Activated CD8-positive, alpha-beta memory T cell treated with anti-CD3 and anti-CD28 coated beads for 36 hours (primary cell): Measurements from ENCODE around the gene AURKB. TPM values are rescaled to one million over a fixed set of nuclear protein-coding genes. Genes with fewer than 3 reads are reported as not detected.
"Not testable (repeated sequence)": the region's sequence is repeated elsewhere in the genome, so short reads cannot be mapped to it uniquely, and the experiment has no call there.

Experiments
- CTCF ChIA-PET: fragments of 350-600 bp; sonication (Branson Sonifier 250); formaldehyde crosslinking; loops from one replicate; lab custom pipeline; 2021; ENCODE audit warnings: antibody characterized with exemption; lab: Charles Lee
- POLR2A ChIA-PET: fragments of 350-600 bp; sonication (Branson Sonifier 250); formaldehyde crosslinking; loops from one replicate; lab custom pipeline; 2021; ENCODE audit warnings: antibody characterized with exemption; lab: Charles Lee
- total RNA-seq, 2 experiments: library from RNA; stranded (reverse); gene quantifications; one replicate each; pipeline ENCODE4 v1.2.3, GENCODE V29; 2021

Gene AURKB
- total RNA-seq, 2 experiments from 2014 or later: 112 to 117 TPM

GRCh38 chr17:8227238-8227581, 16.8 kb upstream of the AURKB start:
- CTCF ChIA-PET: interaction anchor here (0.6 to 2.9 kb wide), 5 partner anchors 11 to 398 kb away, joined by 3 to 10 read pairs (median 3); partner anchors contain the start of gene CTC1
- POLR2A ChIA-PET: interaction anchor here (7.5 kb wide), 1 partner anchor 20 kb away, joined by 101 read pairs; the partner anchor contains the start of genes CTC1 and PFAS

DNA sequence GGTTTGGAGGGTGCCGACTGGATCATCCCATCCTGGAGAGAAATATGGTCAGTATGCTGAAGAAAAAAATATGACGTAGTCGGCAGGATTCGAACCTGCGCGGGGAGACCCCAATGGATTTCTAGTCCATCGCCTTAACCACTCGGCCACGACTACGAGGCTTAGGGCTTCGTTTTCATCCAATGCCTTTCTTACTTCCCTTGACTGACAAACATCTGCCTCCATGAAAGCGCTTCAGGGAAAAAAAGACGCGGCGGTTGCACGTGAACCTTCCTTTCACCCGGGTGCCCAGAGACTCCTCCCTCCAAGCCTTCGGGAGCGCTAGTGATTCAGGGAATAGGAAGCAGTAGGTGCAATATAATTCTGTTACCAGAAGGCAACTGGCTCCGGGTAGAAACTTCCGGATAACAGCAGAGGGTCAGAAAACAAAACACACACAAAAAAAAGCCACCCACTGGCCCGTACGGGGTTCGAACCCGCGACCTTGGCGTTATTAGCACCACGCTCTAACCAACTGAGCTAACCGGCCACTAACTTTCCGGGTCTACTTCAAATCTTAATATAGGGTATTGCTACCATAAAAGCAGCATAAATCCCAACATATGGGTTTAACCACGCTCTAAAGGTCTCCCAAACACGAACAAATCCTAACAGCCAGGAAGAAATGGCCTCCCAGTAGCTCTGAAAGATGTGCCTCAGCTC, 16.3 kb upstream of the AURKB start:
- POLR2A ChIA-PET: interaction anchor here (7.5 kb wide), 1 partner anchor 21 kb away, joined by 101 read pairs; the partner anchor contains the start of genes CTC1 and PFAS
- CTCF ChIA-PET: interaction anchor here (0.6 to 5.8 kb wide), 7 partner anchors 12 to 397 kb away, joined by 3 to 36 read pairs (median 3); partner anchors contain the start of genes ALOXE3 and CTC1

DNA sequence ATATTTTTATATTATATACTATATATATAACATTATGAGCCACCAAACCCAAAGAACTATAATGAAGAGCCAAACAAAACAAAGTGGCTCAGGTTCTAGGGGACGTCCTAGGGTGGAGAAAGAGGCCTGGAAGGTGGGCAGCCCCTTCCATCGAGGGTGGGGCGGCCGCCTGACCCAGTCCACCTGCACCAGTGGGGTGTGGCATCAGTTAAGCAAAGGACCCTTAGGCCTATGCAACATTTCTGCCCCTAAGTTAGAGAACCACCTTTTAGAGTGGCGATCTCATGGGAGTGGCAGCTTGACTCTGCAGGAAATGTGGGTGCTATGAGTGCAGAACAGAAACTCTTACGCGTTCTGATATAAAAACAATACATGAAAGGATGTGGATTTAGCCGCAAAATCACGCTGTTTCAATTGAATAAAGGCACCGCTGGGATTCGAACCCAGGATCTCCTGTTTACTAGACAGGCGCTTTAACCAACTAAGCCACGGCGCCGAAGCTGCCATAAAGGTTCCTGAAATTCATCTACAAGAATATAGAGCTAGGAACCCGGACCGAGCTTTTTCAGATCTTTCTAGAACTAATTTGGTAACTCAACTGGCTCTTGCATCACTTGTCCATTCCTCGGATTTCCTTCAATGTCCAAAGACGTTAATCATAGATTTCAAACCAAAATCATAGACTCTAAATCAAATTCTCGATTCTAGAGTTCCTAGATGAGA, 15.6 kb upstream of the AURKB start:
- CTCF ChIA-PET: interaction anchor here (1.2 to 5.8 kb wide), 3 partner anchors 21 to 106 kb away, joined by 3 to 36 read pairs (median 10); partner anchors contain the start of genes ALOXE3 and CTC1
- POLR2A ChIA-PET: interaction anchor here (1.1 to 7.5 kb wide), 2 partner anchors 22 to 69 kb away, joined by 3 to 101 read pairs; partner anchors contain the start of genes CTC1, PFAS and SLC25A35

GRCh38 chr17:8224891-8225812, 14.8 kb upstream of the AURKB start:
- ChIA-PET CTCF (interaction anchor here (1.0 to 5.8 kb wide), 5 partner anchors 22 to 146 kb away, joined by 3 to 36 read pairs (median 10); partner anchors contain the start of genes ALOXE3 and CTC1), POLR2A (interaction anchor here (0.6 to 7.5 kb wide), 5 partner anchors 10 to 615 kb away, joined by 3 to 101 read pairs (median 5); partner anchors contain the start of genes CTC1, PFAS, SLC25A35 and TP53)

DNA sequence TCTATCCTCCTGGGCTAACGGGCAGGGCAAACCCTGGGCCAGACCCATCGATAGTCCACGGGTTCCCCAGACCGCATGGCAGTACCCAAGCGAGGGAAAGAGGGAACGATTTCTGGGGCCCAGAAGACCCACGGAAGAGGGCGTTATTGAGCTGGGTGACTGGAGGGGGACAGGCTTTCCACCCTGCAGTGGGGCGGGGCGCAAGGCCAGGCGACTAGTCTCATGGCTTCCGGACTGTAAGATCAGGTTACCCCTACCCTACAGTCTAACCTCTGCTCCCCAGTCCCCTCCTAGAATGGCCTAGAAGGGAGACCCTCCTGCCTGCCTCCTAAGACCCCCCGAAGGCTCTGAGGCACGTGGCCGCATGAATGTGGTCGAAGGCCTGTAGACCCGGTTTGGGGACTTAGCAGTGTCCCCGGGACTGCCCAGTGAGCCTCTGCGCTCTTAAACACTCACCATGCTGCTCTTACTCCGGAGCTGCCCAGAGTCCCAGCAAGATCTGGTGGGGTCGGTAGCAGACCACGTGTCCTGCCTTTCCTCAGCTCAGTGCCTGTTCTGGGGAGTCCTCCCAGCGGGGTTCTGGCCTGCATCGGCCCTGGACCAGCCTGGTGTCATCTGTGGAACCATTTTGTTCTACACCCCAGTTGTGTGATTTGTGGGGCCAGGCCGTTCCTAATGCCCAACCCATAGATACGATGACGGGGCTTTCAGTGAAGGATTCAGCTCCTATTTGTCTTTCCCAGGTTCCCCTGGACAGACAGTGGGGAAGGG, 13.2 kb upstream of the AURKB start:
- ChIA-PET CTCF (interaction anchor here (0.7 to 5.8 kb wide), 14 partner anchors 20 to 441 kb away, joined by 3 to 60 read pairs (median 4); partner anchors contain the start of genes ALOXE3, BORCS6, CTC1 and PFAS), POLR2A (interaction anchor here (0.9 to 7.5 kb wide), 7 partner anchors 11 to 85 kb away, joined by 3 to 101 read pairs (median 5); partner anchors contain the start of genes CTC1, PFAS and SLC25A35)

- POLR2A ChIA-PET: interaction anchor here (0.6 to 7.5 kb wide), 8 partner anchors 12 to 85 kb away, joined by 3 to 101 read pairs (median 6); partner anchors contain the start of genes AURKB, CTC1, PFAS and SLC25A35
- CTCF ChIA-PET: interaction anchor here (1.0 to 5.8 kb wide), 11 partner anchors 13 to 103 kb away, joined by 3 to 60 read pairs (median 6); partner anchors contain the start of genes ALOXE3, AURKB, BORCS6 and CTC1
Measured at GRCh38 chr17:8222630-8223355, 12.4 kb upstream of the AURKB start.

DNA sequence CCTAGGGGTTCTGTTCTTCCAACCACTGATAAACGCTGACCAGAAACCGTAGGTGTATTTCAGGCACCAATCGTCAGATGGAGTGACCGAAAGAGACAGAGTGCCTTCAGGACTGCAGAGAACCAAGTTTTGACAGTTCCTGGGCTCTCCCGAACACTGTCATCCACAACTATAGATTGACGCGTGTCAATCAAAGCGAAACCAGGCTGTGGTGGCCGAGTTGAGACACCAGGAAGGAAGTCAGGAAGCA, 11.9 kb upstream of the AURKB start:
- ChIA-PET CTCF (interaction anchor here (1.0 to 5.8 kb wide), 11 partner anchors 12 to 103 kb away, joined by 3 to 60 read pairs (median 6); partner anchors contain the start of genes ALOXE3, AURKB, BORCS6 and CTC1), POLR2A (interaction anchor here (0.6 to 7.5 kb wide), 10 partner anchors 11 to 743 kb away, joined by 3 to 101 read pairs (median 9); partner anchors contain the start of genes AURKB, BORCS6, CTC1 and PFAS)

DNA sequence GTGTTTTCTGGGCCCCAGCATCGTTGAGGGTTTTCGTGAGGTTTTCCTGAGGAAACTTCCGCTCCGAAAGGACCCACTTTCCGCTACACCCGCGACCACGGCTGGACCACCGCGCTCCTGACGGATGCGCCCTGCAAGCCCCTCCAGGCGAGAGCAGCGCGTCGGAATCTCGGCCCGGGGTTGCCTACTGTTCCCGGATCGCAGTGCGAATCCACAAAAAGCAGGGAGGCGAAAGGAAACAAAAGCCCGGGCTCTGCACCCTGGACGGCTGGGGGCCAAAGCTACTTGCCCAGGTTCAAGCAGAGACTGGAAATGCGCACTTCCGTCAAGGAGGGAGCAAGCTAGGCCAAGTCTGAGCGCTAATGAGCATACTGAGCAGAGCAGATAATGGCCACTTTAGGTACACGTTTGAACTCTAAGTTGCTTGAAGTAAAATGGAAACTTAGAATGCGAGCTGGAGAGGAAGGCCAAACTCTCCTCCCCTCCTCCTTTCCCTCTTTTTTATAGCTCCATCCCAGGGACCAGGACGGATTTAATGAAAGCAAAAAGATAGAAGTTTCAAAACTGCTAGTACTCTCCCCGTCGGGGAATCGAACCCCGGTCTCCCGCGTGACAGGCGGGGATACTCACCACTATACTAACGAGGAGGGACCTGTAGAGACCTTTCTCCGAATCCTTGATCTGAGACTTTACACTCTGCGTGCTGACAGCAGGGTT, 11.4 kb upstream of the AURKB start:
- ChIA-PET POLR2A (interaction anchor here (0.5 to 7.5 kb wide), 10 partner anchors 11 to 744 kb away, joined by 3 to 101 read pairs (median 8); partner anchors contain the start of genes AURKB, BORCS6, CTC1 and PFAS), CTCF (interaction anchor here (1.0 to 5.8 kb wide), 13 partner anchors 12 to 102 kb away, joined by 3 to 60 read pairs (median 6); partner anchors contain the start of genes ALOXE3, AURKB, BORCS6 and CTC1)

- POLR2A ChIA-PET: interaction anchor here (0.5 to 7.5 kb wide), 11 partner anchors 10 to 122 kb away, joined by 3 to 101 read pairs (median 3); partner anchors contain the start of genes AURKB, BORCS6, CTC1 and PFAS
- CTCF ChIA-PET: interaction anchor here (1.0 to 5.8 kb wide), 12 partner anchors 11 to 101 kb away, joined by 3 to 60 read pairs (median 6); partner anchors contain the start of genes ALOXE3, AURKB, BORCS6 and CTC1
Measured at GRCh38 chr17:8220783-8221662, 10.6 kb upstream of the AURKB start.

DNA sequence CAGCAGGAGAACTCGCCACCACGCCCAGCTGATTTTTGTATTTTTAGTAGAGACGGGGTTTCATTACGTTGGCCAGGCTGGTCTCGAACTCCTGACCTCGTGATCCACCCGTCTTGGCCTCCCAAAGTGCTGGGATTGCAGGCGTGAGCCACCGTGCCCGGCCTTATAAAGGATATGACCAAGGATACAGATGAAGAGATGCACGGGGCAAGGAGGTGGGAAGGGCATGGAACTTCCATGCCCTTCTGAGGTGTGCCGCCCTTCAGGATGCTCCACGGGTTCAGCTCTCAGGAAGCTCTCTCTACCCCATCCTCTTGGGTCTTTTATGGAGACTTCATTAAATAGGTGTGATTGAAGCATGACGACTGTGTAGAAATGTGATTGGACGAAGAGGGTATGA, 3.6 kb upstream of the AURKB start:
- POLR2A ChIA-PET: not testable (repeated sequence)
- CTCF ChIA-PET: interaction anchor here (0.7 kb wide), 1 partner anchor 58 kb away, joined by 4 read pairs; no protein-coding TSS in a partner anchor

DNA sequence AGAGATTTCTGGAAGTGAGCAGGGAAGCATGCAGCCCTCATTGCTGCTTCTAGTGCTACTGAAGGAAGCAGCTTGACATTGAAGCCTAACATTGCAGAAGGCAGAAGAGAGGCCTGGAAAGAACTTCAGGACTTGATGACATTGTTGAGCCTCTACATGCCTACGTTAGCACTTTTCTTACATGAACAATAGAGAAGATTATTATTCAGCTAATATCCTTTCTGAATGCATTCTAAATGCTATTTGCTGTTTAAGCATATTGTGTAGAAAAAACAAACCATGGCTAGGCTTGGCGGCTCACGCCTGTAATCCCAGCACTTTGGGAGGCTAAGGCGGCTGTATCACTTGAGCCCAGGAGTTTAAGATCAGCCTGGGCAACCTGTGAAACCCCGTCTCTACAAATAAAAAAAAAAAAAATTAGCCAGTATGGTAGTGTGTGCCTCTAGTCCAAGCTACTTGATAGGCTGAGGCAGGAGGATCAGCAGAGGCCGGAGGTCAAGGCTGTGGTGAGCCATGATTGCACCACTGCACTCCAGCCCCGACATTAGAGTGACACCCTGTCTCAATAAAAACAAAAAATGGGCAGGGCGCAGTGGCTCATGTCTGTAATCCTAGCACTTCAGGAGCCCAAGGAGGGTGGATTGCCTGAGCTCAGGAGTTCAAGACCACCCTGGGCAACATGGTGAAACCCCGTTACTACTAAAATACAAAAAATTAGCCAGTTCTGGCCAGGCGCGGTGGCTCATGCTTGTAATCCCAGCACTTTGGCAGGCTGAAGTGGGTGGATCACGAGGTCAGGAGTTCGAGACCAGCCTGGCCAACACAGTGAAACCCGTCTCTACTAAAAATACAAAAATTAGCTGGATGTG, 2.2 kb upstream of the AURKB start:
- CTCF ChIA-PET: no interaction called here
- POLR2A ChIA-PET: no interaction called here

GRCh38 chr17:8210761-8211458, 535 bp upstream of the AURKB start:
- ChIA-PET POLR2A (interaction anchor here (0.9 to 2.4 kb wide), 7 partner anchors 10 to 84 kb away, joined by 3 to 15 read pairs (median 4); partner anchors contain the start of genes CTC1 and SLC25A35), CTCF (interaction anchor here (0.6 to 1.4 kb wide), 5 partner anchors 11 to 850 kb away, joined by 3 to 6 read pairs (median 3); no protein-coding TSS in a partner anchor)

DNA sequence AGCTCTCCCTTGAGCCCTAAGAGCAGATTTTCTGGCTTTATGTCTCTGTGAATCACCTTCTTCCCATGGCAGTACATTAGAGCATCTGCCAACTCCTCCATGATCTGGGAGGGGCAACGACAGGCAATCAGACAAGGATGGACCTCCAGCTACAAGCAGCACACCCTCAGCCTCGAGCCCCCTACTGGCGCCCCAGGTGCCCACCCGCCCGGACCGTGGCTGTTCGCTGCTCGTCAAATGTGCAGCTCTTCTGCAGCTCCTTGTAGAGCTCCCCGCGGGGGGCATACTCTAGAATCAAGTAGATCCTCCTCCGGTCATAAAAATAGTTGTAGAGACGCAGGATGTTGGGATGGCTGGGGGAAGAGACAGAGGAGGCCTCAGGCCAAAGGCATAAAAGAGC, 3.8 kb downstream of the AURKB start:
- CTCF ChIA-PET: interaction anchor here (0.6 to 2.2 kb wide), 4 partner anchors 12 to 155 kb away, joined by 3 to 5 read pairs (median 5); no protein-coding TSS in a partner anchor
- POLR2A ChIA-PET: interaction anchor here (0.6 kb wide), 1 partner anchor 11 kb away, joined by 11 read pairs; no protein-coding TSS in a partner anchor
